ENCODE data around the gene PTPRD. TPM values are rescaled to one million over a fixed set of nuclear protein-coding genes. Genes with fewer than 3 reads are reported as not detected.

PTPRD gene
- total RNA-seq, 1 donor from 2014 or later = 532 TPM

- Mint-ChIP-seq H3K9me3 (ENCODE audit: unreplicated experiment) (no peaks in the 10 kb centered on the region), H3K4me3 (ENCODE audit: unreplicated experiment) (no peak overlapping the region), H3K36me3 (ENCODE audit: unreplicated experiment) (no peaks in the 10 kb centered on the region), H3K27me3 (ENCODE audit: unreplicated experiment) (peaks cover 2% of the 10 kb centered on the region), H3K4me1 (ENCODE audit: low read depth, unreplicated experiment) (peaks cover 4% of the 10 kb centered on the region), H3K27ac (ENCODE audit: unreplicated experiment) (no peak overlapping the region)
- TF ChIP-seq CTCF (IDR thresholded peaks at IDR 0.05; ENCODE audit: partially characterized antibody, unreplicated experiment) = no peak
- no peak for DNase-seq
Measured at GRCh38 chr9:10135553-10135952, 477.2 kb downstream of the PTPRD start.

GRCh38 chr9:10134266-10134665 is 478.5 kb downstream of the PTPRD start:
- Mint-ChIP-seq H3K27ac (ENCODE audit: unreplicated experiment) (no peak overlapping the region), H3K4me1 (ENCODE audit: low read depth, unreplicated experiment) (peaks cover 2% of the 10 kb centered on the region)

GRCh38 chr9:10130061-10130675 is 482.6 kb downstream of the PTPRD start:
- no peak overlapping the region for H3K4me3 Mint-ChIP-seq (ENCODE audit: unreplicated experiment)
- no peak for DNase-seq
- TF ChIP-seq CTCF (IDR thresholded peaks at IDR 0.05; ENCODE audit: partially characterized antibody, unreplicated experiment) = no peak

More at GRCh38 chr9:10134266-10134665, 478.5 kb downstream of the PTPRD start:
- H3K4me3 Mint-ChIP-seq (ENCODE audit: unreplicated experiment) = no peak overlapping the region
- DNase-seq = no peak
- TF ChIP-seq CTCF (IDR thresholded peaks at IDR 0.05; ENCODE audit: partially characterized antibody, unreplicated experiment) = no peak
- no peaks in the 10 kb centered on the region for H3K36me3 Mint-ChIP-seq (ENCODE audit: unreplicated experiment)
- H3K9me3 Mint-ChIP-seq (ENCODE audit: unreplicated experiment) = no peaks in the 10 kb centered on the region
- peaks cover 2% of the 10 kb centered on the region for H3K27me3 Mint-ChIP-seq (ENCODE audit: unreplicated experiment)

GRCh38 chr9:10127867-10128266 is 484.9 kb downstream of the PTPRD start:
- H3K4me3 Mint-ChIP-seq (ENCODE audit: unreplicated experiment) = no peak overlapping the region
- H3K27me3 Mint-ChIP-seq (ENCODE audit: unreplicated experiment) = no peaks in the 10 kb centered on the region
- H3K36me3 Mint-ChIP-seq (ENCODE audit: unreplicated experiment) = no peaks in the 10 kb centered on the region
- peaks cover 1% of the 10 kb centered on the region for H3K4me1 Mint-ChIP-seq (ENCODE audit: low read depth, unreplicated experiment)
- no peak overlapping the region for H3K27ac Mint-ChIP-seq (ENCODE audit: unreplicated experiment)
- no peak for TF ChIP-seq CTCF (IDR thresholded peaks at IDR 0.05; ENCODE audit: partially characterized antibody, unreplicated experiment)
- no peak for DNase-seq
- no peaks in the 10 kb centered on the region for H3K9me3 Mint-ChIP-seq (ENCODE audit: unreplicated experiment)

More at GRCh38 chr9:10130061-10130675, 482.6 kb downstream of the PTPRD start:
- Mint-ChIP-seq H3K27me3 (ENCODE audit: unreplicated experiment) (no peaks in the 10 kb centered on the region), H3K4me1 (ENCODE audit: low read depth, unreplicated experiment) (peaks cover 2% of the 10 kb centered on the region), H3K27ac (ENCODE audit: unreplicated experiment) (no peak overlapping the region), H3K9me3 (ENCODE audit: unreplicated experiment) (no peaks in the 10 kb centered on the region), H3K36me3 (ENCODE audit: unreplicated experiment) (no peaks in the 10 kb centered on the region)

- no peak for TF ChIP-seq CTCF (IDR thresholded peaks at IDR 0.05; ENCODE audit: partially characterized antibody, unreplicated experiment)
- Mint-ChIP-seq H3K4me1 (ENCODE audit: low read depth, unreplicated experiment) (no peaks in the 10 kb centered on the region), H3K27me3 (ENCODE audit: unreplicated experiment) (no peaks in the 10 kb centered on the region), H3K27ac (ENCODE audit: unreplicated experiment) (no peak overlapping the region), H3K4me3 (ENCODE audit: unreplicated experiment) (no peak overlapping the region), H3K36me3 (ENCODE audit: unreplicated experiment) (no peaks in the 10 kb centered on the region), H3K9me3 (ENCODE audit: unreplicated experiment) (no peaks in the 10 kb centered on the region)
- DNase-seq = no peak
Measured at GRCh38 chr9:10112798-10113197, 500.0 kb downstream of the PTPRD start.
